ENCODE results near the gene RIMKLB. TPM values are rescaled to one million over a fixed set of nuclear protein-coding genes. Genes with fewer than 3 reads are reported as not detected.
A peak's percentile ranks its signal among the peaks of the same experiment; 100 is the strongest.
"Not testable (repeated sequence)": the region's sequence is repeated elsewhere in the genome, so short reads cannot be mapped to it uniquely, and the experiment has no call there.

Gene RIMKLB
- polyA plus RNA-seq, 1 donor: 140 TPM

GRCh38 chr12:8766121-8766520 lies 68.3 kb downstream of the RIMKLB start:
- DNase-seq: not testable (repeated sequence)

- no peak for DNase-seq
Observed at GRCh38 chr12:8770499-8770898, 72.7 kb downstream of the RIMKLB start.

GRCh38 chr12:8771072-8771471 lies 73.3 kb downstream of the RIMKLB start:
- no peak for DNase-seq

- DNase-seq: peak; percentile 6
Observed at GRCh38 chr12:8773461-8773860, 75.7 kb downstream of the RIMKLB start.

- DNase-seq: no peak
Observed at GRCh38 chr12:8779281-8779680, 81.5 kb downstream of the RIMKLB start.

- DNase-seq: no peak
Observed at GRCh38 chr12:8779862-8780261, 82.1 kb downstream of the RIMKLB start.

GRCh38 chr12:8780389-8780788 lies 82.6 kb downstream of the RIMKLB start:
- peak; percentile 26 for DNase-seq

- no peak for DNase-seq
Observed at GRCh38 chr12:8781381-8782127, 83.8 kb downstream of the RIMKLB start.

GRCh38 chr12:8784290-8784888 lies 86.6 kb downstream of the RIMKLB start:
- no peak for DNase-seq

- DNase-seq: no peak
Observed at GRCh38 chr12:8785499-8785898, 87.7 kb downstream of the RIMKLB start.

- not testable (repeated sequence) for DNase-seq
Observed at GRCh38 chr12:8787206-8787605, 89.4 kb downstream of the RIMKLB start.

GRCh38 chr12:8788706-8789105 lies 90.9 kb downstream of the RIMKLB start:
- not testable (repeated sequence) for DNase-seq

- DNase-seq: not testable (repeated sequence)
Observed at GRCh38 chr12:8789341-8790013, 91.7 kb downstream of the RIMKLB start.

- DNase-seq: not testable (repeated sequence)
Observed at GRCh38 chr12:8793226-8793625, 95.4 kb downstream of the RIMKLB start.

- DNase-seq: not testable (repeated sequence)
Observed at GRCh38 chr12:8794611-8795010, 96.8 kb downstream of the RIMKLB start.

GRCh38 chr12:8796831-8797626 lies 99.2 kb downstream of the RIMKLB start:
- DNase-seq: no peak

- not testable (repeated sequence) for DNase-seq
Observed at GRCh38 chr12:8801213-8801612, 103.4 kb downstream of the RIMKLB start.

- DNase-seq: not testable (repeated sequence)
Observed at GRCh38 chr12:8804833-8805232, 107.0 kb downstream of the RIMKLB start.

- not testable (repeated sequence) for DNase-seq
Observed at GRCh38 chr12:8805487-8805886, 107.7 kb downstream of the RIMKLB start.

GRCh38 chr12:8807084-8807483 lies 109.3 kb downstream of the RIMKLB start:
- DNase-seq: not testable (repeated sequence)

- not testable (repeated sequence) for DNase-seq
Observed at GRCh38 chr12:8810112-8810511, 112.3 kb downstream of the RIMKLB start.

All from left kidney (tissue), 2 donors.